Mammary epithelial cell (primary cell): Measurements from ENCODE around the gene PKD1.

Experiments used
- CTCF ChIP-seq, 2 donors: IDR thresholded peaks in 1 of 2; conservative IDR thresholded peaks in 1 of 2; 2 replicates each; pipeline ENCODE4 v1.5.1; 2011 to 2012; ENCODE audit warnings: inconsistent platforms in 2 of 2, low read length in 2 of 2, mild to moderate bottlenecking in 2 of 2, control low read depth in 1 of 2, low read depth in 1 of 2; ENCODE audit not compliant: insufficient read depth in 1 of 2; ENCODE audit errors: extremely low read depth in 1 of 2
- EZH2 ChIP-seq: IDR thresholded peaks from 2 replicates; pipeline ENCODE4 v1.6.1; 2012; ENCODE audit warnings: low read length, inconsistent platforms, borderline replicate concordance

- no peak for TF ChIP-seq CTCF (conservative IDR thresholded peaks at IDR 0.05 in 1 of 2, IDR thresholded peaks at IDR 0.05 in 1 of 2; ENCODE audit: extremely low read depth in 1 of 2, insufficient read depth in 1 of 2, low read depth in 1 of 2, low read length in 2 of 2)
- no peak for TF ChIP-seq EZH2
Measured at GRCh38 chr16:2121853-2122252, 13.8 kb downstream of the PKD1 start.
